ENCODE results near the gene NR1H2. TPM values are rescaled to one million over a fixed set of nuclear protein-coding genes. Genes with fewer than 3 reads are reported as not detected.

The NR1H2 gene
- polyA plus RNA-seq, 1 experiment, result 23.7 TPM

GRCh38 chr19:50371914-50372475 lies 4.3 kb upstream of the NR1H2 start:
- Histone ChIP-seq H3K9me3 (ENCODE audit: control insufficient read depth, insufficient read depth, low read length) (peaks cover 3% of the 10 kb centered on the region; the same call in 1 of the 2 replicates), H3K27ac (ENCODE audit: low read depth, low read length) (no peak overlapping the region), H3K4me3 (ENCODE audit: low read depth, low read length) (no peak overlapping the region), H3K27me3 (ENCODE audit: control insufficient read depth, insufficient read depth, low read length) (no peaks in the 10 kb centered on the region)
- TF ChIP-seq CTCF (IDR thresholded peaks at IDR 0.05; ENCODE audit: low read depth, low read length), result no peak
- ChIA-PET CTCF (no interaction called here), POLR2A (no interaction called here)
- DNase-seq (ENCODE audit: low read depth, low spot score), result no peak

DNA sequence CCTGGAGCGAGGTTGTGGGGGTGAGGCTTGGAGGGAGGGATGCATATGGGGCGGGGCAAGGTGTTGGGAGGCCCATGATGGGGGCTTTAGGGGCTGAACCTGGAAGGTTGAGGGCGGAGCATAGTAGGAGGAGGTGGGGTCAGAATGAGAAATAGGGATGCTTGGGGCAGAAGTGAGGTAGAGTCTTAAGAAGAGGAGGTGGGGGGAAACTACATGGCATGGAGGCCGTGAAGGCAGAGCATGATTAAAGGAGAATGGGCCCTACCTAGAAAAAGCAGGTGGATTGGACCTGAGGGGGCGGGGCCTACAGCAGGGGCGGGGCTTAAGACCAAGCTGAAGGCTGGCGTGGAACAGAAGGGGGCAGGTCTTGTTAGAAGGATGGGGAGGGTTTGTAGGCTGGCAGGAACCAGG lies 799 bp downstream of the NR1H2 start:
- Histone ChIP-seq H3K27ac (ENCODE audit: low read depth, low read length) (no peak overlapping the region), H3K27me3 (ENCODE audit: control insufficient read depth, insufficient read depth, low read length) (no peaks in the 10 kb centered on the region), H3K9me3 (ENCODE audit: control insufficient read depth, insufficient read depth, low read length) (peaks cover 3% of the 10 kb centered on the region; the same call in 1 of the 2 replicates), H3K4me3 (ENCODE audit: low read depth, low read length) (peak overlapping the region; percentile 48)
- ChIA-PET CTCF (interaction anchor here (0.6 kb wide), 1 partner anchor 38 kb away, joined by 4 read pairs; no protein-coding TSS in a partner anchor), POLR2A (no interaction called here)
- DNase-seq (ENCODE audit: low read depth, low spot score), result no peak
- no peak for TF ChIP-seq CTCF (IDR thresholded peaks at IDR 0.05; ENCODE audit: low read depth, low read length)

DNA sequence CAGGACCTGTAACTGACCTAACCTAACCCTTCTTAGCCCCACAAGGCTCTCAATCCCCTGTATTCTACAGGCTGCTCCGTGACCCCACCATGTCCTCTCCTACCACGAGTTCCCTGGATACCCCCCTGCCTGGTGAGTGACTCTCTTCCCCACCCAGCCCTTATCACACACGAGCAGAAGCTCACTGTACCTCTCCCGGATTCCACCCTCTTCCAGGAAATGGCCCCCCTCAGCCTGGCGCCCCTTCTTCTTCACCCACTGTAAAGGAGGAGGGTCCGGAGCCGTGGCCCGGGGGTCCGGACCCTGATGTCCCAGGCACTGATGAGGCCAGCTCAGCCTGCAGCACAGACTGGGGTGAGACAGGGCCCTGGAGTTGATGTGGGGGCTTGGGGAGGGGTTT lies 1.3 kb downstream of the NR1H2 start:
- ChIA-PET POLR2A (no interaction called here), CTCF (interaction anchor here (0.6 kb wide), 1 partner anchor 38 kb away, joined by 4 read pairs; no protein-coding TSS in a partner anchor)
- DNase-seq (ENCODE audit: low read depth, low spot score), result no peak
- Histone ChIP-seq H3K27ac (ENCODE audit: low read depth, low read length) (no peak overlapping the region), H3K4me3 (ENCODE audit: low read depth, low read length) (no peak overlapping the region), H3K27me3 (ENCODE audit: control insufficient read depth, insufficient read depth, low read length) (no peaks in the 10 kb centered on the region), H3K9me3 (ENCODE audit: control insufficient read depth, insufficient read depth, low read length) (peaks cover 3% of the 10 kb centered on the region; the same call in 1 of the 2 replicates)
- no peak for TF ChIP-seq CTCF (IDR thresholded peaks at IDR 0.05; ENCODE audit: low read depth, low read length)

- Histone ChIP-seq H3K9me3 (ENCODE audit: control insufficient read depth, insufficient read depth, low read length) (peaks cover 3% of the 10 kb centered on the region; the same call in 1 of the 2 replicates), H3K27ac (ENCODE audit: low read depth, low read length) (no peak overlapping the region), H3K4me3 (ENCODE audit: low read depth, low read length) (no peak overlapping the region), H3K27me3 (ENCODE audit: control insufficient read depth, insufficient read depth, low read length) (no peaks in the 10 kb centered on the region)
- DNase-seq (ENCODE audit: low read depth, low spot score), result no peak
- CTCF ChIA-PET, result no interaction called here
- POLR2A ChIA-PET, result no interaction called here
- no peak for TF ChIP-seq CTCF (IDR thresholded peaks at IDR 0.05; ENCODE audit: low read depth, low read length)
Observed at GRCh38 chr19:50378169-50378862, 2.1 kb downstream of the NR1H2 start.

DNA sequence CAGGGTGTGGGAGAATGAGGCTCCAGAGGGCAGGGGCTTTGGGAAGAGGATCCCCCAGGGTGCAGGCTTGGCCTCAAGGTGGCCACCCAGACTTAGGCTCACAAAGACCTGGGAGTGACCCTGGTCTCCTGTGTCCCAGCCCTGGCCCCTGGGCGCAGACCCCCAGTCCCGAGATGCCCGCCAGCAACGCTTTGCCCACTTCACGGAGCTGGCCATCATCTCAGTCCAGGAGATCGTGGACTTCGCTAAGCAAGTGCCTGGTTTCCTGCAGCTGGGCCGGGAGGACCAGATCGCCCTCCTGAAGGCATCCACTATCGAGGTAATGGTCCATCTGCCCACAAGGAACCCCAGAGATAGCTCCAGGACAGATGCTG lies 2.6 kb downstream of the NR1H2 start:
- TF ChIP-seq CTCF (IDR thresholded peaks at IDR 0.05; ENCODE audit: low read depth, low read length), result no peak
- no peak for DNase-seq (ENCODE audit: low read depth, low spot score)
- ChIA-PET CTCF (no interaction called here), POLR2A (no interaction called here)
- Histone ChIP-seq H3K4me3 (ENCODE audit: low read depth, low read length) (no peak overlapping the region), H3K27me3 (ENCODE audit: control insufficient read depth, insufficient read depth, low read length) (no peaks in the 10 kb centered on the region), H3K9me3 (ENCODE audit: control insufficient read depth, insufficient read depth, low read length) (peaks cover 3% of the 10 kb centered on the region; the same call in 1 of the 2 replicates), H3K27ac (ENCODE audit: low read depth, low read length) (no peak overlapping the region)
